Inflammatory macrophage treated with lipopolysaccharide for 1 hour (primary cell): Measurements from ENCODE around the gene STX3.
"Not testable (repeated sequence)": the region's sequence is repeated elsewhere in the genome, so short reads cannot be mapped to it uniquely, and the experiment has no call there.

Source experiments
- DNase-seq, 2 donors: peaks; one replicate each; pipeline ENCODE4 v3.0.0-alpha.2; 2020 to 2022

Gene STX3

DNA sequence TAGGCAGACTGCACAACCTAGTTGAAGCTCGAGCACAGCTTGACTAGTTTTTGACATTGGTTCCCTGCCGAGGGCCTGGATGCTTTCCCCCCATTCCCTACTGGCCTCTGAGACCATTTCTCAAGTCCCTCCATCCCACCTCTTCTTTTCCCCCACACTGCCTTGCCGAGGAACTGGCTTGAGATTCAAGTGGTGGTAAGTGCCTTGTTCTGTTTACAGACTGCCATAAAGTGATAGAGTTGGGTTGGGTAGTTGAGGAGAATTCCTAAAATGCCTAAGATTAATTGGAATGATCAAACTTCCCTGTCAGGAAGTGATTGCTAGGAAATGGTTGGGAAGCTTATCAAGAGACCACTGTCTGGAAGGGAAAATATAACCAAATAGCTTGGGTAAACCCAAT, 39.2 kb downstream of the STX3 start:
- DNase-seq = no peak

DNA sequence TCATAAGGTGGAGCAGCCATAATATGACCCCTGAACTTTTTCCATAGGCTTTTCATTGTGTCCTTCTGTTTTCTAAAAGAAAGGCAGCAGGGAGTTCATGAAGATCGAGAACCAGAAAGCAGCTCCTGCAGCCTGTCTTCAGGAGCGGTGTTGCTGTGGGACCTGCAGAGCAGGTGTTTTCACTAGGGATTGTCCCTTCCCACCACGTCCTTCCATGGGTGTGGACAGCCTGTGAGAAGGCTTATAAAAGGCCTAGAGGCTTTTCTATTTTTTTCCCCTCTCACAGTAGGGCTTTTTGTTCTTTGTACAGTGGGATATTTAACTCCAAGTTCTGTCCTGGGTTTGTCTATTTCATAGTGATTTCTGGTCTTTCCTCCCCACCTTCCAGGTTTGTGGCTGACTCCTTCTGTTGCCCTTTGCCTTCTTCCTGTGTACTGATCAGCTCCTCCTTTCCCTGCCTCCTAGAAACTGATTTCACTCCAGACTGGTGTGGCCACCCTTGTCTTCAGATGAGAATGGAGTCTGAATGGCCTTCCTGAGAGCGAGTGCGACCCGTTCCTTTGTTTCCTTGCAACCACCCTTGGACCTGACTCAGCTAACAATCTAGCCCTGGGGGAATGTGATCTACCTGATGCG, 45.3 kb downstream of the STX3 start:
- DNase-seq = no peak

DNA sequence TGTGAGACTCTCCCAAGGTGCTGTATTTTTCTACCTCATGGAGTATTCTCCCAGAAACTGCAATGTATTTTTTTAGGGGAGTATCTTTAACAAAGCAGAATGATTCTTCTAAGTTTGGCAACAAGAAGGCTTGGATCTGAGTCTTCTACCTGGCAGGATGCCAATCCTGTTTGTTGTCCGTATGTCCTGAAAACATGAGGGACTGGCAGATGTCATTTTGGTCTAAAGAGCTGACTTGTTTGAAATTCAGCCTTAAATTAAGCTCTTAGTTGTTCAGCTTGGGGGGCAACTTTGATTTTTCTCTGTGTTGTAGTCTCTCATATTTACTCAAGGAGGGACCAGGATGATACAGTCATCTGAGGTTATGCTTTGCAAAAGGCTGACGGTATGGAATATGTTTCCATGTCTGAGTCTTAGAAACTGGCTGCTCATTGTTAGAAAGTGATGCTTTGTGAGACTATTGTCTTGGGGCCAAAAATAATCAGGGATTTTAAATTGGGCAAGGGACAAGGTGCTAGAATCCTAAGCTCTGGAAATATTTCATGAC, 46.1 kb downstream of the STX3 start:
- no peak for DNase-seq

DNA sequence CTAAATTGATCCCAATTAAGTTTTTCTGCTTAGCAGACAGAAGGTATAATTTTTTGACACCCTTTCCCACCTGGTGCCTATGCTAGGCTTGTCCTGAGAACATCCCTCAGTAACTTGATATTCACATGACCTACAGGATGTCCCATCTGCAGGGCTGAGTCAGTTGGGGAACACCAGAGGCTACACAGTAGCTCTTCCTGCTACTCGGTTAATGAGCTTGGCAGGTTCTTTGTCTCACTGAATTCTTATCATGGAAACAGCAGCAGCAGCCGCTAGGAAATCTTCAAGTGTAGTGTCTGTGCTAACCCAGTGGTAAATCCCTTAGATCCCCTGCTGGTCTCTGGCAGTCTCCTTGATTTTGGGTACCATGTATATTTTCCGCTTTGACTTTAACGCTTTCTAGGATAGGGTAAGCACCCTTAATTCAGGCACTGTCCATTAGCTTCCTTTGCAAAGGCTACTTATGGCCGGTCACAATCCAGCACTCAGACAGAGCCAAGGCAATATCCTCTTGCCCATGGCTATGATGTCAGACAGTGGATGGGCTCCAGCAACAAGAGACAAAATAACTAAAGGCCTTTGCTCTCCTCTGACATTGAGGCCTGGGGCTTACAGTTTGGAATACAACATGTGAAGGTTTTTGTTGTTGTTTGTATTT, 46.9 kb downstream of the STX3 start:
- DNase-seq = no peak

DNA sequence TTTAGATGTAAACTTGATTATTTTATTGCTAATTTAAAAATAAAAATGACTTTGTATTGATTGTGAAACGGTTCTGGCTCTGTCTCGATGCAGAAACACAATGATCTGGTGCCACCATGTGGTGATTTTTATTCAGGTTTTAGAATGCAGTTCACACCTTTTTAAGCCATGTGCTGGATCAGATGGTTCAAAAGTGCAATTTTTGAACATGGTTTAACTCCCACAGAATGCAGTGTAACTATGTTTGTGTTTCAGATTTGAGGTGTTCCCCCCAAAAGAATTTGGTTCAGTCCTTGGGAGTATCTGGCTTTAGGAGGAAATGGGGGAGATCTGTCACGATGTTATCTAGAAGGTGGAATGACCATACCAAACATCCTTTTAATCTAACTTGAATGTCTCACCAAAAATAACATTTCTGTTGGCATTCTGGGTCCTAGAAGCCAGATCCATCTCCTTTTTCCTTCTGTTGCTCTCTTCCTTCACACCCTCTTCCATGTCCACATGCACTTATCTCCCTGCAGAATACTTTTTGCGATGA, 47.5 kb downstream of the STX3 start:
- peak; percentile 37 to 86 for DNase-seq

DNA sequence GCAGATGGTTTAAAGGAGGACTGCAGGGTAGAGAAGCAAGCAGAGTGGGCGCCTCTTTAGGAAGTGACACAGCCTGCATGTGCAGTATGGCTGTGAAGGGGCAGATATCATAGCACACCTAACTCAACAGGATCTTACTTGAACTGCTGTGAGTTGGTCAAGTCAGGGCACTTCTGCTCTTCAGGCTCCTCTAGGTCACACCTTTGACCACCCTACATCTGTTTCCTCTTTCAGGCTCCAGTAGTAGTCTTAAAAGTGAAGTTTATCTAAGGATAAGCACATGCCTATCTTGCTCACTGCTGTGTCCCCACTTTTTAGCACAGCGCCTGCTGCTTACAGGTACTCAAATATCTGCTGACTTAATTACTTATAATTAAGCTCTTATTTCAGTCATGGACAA, 48.9 kb downstream of the STX3 start:
- DNase-seq = no peak

DNA sequence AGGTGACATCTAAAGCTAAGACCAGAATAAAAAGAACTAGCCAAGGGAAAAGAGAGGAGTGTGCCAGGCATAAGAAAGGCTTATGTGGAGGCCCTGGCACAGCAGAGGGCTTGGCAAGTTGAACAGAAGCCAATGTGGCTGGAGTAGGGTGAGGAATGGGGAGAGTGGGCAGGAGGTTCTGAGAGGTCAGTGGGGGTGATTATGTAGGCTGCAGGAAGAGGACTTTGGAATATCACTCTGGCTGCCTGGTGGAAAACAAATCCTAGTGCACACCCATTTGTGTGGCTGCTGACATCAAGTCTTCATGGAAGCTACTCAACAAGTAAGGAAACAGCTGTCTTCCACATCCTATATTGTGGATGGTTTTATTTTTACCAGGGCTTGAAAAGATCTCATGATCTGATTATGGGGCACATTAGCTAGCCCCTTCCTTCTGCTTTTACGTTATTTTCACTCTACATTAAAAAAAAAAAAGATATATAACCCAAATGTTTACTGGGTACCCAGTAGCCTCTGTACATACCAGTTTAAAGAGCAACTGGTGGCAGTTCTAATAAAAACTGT, 52.0 kb downstream of the STX3 start:
- DNase-seq = no peak

DNA sequence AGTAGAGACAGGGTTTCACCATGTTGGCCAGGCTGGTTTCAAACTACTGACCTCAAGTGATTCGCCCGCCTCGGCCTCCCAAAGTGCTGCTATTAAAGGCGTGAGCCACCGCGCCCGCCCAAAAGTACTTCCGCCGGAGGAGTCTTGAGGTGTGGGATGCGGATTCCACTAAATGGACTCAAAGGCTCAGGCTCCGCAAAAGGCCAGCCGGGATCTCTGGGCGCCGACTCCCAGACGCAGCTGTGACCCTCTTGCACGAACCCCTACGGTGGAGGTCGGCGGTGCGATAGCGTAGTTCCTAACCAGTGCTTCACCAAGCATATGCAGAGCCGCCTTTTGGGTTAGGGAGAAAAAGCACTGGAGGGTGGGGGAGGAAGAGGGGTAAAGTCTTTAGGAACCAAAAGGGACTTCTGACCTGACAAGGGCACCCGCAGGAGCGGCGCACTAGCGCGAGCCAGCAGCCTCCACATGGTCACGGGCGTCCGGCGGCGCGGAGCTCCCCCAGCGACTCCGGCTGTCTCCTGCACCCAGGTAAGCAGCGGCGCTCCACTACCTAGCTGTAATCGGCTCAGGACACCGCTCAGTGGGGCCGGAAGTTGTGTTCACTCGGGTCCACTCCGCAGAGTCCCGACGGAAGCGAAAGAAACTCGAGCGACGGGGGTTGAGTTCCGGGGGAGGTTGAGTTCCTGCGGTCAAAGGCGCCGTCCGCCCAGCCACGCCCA, 55.2 kb downstream of the STX3 start, which contains the start of gene MRPL16:
MRPL16 (minus strand) TSS at position 590 of the 722 bp plus-strand sequence; CDS start at position 470, 120 bp downstream.
- peak; percentile 84 to 97 for DNase-seq

DNA sequence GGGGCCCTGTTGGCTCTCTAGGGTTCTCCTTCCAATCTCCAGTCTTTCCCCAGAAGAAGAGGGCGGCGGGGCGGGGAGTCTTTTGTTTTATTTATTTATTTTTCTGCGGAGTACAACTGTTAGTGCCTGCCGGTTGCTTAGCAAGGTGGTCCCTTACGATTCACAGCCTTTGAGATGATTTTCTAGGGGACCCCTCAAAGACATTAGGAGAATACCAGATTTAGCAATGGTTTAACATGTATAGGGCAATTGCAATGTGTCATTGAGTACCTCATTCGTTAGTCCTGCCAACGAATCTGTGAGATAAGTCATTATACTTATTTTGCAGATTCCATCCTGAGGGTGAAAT, 55.7 kb downstream of the STX3 start:
- DNase-seq = no peak

DNA sequence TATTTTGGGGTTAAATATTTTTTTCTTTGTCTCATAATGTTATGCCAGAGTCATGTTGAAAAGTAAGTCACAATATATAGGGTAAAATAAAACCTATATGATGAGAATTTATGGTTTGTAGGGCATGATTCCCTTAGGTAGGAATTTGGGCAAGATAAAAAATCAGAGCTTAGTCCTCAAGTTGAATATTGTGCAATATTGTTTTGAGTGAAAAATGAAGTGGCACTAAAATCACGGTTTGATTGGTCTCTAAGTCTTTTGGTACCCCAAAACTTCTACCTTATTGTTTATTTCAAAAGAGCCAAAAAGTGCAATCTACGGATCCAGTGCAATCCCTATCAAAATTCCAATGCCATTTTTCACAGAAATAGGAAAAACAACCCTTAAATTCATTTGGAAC, 57.0 kb downstream of the STX3 start:
- no peak for DNase-seq

DNA sequence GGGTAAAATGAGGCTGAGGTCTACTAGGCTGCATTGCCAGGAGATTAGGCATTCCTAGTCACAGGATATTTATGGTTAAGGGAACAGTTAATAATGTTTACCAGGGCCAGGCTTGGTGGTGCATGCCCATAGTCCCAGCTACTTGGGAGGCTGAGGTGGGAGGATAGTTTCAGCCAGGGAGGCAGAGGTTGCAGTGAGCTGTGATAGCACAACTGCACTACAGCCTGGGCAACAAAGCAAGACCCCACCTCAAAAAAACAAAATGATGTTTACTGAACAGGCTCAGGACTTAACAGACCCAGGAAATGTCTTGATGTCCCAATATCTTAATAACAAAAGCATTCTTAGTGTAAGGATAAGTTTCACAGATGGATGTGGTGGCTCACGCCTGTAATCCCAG, 58.2 kb downstream of the STX3 start:
- no peak for DNase-seq

DNA sequence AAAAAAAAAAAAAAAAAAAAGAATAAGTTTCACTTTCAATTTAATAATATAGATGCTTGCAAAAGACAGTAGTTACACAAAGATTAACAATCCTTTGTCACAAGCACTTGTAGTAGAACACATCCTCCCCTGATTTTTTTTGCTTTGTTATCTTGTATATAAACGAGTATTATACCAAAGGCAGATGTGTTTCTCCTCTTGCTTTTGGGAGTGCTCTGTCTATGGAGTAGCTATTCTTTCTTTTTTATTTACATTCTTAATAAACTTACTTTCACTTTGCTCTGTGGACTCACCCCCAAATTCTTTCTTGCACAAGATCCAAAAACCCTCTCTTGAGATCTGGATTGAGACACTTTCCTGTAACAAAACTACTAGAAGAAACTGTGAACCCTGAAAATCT, 58.8 kb downstream of the STX3 start:
- DNase-seq = peak; percentile 49 to 52

DNA sequence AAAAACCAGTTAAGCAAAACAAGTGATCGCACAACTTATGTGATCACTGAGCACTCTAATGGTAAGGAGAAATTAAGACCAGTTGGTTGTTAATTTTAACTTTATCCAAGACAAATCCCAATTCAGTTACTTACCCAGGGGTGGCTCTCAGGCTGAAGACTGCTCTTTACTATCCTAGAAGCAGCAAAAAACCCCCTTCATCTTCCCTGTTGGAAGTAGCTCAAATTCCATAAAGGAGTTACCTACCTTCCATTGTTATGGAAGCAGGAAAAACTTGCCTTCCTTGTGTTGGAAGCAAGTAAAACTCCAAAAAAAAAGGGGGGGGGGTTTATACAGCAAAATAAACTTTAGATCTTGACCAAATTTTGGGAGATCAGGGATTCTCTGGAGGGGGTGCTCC, 60.6 kb downstream of the STX3 start:
- DNase-seq = no peak

DNA sequence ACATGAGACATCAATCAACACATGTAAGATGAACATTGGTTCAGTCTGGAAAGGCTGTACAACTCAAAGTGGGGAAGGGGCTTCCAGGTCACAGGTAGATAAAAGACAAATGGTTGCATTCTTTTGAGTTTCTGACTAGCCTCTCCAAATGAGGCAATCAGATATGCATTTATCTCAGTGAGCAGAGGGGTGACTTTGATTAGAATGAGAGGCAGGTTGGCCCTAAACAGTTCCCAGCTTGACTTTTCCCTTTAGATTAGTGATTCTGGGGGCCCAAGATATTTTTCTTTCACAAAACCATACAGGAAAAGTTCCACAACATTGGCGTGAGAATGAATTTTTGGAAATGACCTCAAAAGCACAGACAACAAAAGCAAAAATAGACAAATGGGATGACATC, 61.3 kb downstream of the STX3 start:
- DNase-seq = not testable (repeated sequence)

DNA sequence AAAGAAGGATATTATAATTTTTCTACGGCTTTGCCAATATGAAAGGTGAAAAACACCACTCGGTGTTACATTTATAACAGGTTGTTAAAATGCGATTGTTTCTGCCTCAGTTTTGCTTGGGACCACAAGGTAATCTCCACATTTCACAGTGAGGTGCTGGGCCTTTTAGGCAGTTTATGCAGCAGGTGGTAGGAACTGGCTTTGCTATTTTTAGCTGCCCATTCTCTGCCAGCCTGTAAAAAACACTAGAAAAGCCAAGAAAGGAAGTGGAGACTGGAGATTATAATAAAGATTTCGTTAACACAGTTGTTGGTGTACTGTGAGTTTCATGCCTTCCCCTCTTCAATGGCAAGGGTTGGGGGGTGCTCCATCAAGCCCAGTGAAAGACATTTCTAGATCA, 63.4 kb downstream of the STX3 start:
- DNase-seq = no peak

DNA sequence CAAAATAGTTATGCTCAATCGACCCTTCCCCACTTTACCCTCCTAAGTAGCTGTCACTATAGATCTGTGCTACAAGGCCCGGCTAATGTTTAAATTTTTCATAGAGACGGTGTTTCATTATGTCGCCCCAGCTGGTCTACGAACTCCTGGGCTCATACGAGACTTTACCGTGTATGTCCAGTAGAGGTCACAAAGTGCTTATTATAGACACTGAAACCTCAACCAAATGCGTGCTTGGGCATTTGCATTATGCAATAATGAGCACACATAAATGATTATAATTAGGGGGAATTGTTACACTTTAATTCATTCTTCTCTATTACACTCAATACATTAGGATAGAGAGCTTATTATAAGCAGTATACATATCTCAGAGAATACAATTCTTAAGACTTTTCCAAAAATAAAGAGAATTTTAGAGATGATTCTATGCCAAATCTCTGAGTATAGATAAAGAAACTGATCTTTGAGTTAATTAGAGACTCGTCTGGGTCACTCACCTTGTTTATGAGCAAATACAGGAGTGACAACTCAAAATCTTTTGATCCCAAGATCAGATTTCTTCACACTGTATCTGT, 67.9 kb downstream of the STX3 start:
- peak; percentile 63 to 83 for DNase-seq

DNA sequence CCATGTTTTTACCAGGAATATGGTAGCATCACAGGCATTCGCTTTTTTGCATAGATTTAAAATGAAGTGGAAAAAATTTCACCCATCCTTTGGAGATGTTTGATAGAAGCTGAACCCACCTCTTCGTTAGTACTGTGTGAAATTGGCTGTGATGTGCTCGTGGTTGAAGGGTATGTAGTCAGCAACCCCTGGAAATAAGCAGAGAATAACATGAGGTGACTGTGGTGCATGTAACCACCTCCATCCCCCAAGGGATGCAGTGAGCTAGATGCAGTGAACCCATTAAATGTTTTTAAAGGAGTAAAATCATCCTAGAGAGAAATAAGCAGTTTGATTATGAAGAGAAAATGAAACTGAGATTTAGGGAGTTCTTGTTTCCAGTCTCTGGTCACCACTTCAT, 74.2 kb downstream of the STX3 start:
- DNase-seq = no peak

DNA sequence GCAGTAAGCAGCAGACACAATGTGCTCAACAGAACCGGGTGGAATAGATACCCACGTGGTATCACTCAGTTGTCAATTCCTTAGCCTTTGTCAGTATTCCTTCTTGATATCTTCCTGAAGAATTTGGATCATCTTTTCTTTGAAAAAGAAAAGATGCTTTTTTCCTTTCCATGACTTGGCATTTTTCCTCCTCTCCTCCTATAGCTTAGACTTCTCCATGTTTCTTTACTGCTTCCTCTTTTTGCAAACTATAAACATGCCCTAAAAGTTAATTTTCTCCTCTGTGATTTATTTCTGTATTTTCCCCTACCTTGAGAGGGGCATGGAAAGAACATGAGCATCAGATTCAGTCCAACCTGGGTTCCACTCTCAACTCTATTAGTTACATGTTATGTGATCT, 78.4 kb downstream of the STX3 start:
- no peak for DNase-seq

DNA sequence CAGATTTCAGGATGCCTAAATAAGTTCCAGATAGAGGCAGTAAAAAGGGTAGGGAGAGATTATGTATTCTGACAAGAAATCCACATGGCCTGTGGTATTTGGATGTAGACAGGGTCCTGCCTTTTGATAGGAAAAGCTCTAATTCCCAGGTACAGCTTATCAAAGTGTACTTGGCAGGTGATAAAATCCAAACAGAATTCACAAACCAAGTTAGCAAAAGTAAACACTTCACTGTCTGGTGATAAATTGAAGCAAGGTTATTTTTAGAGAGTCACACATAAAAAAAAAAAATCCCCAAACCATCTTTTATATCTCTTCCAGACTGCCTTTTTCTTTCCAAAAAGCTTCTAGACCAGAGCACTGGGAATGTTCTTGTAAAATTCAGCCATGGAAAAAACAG, 84.4 kb downstream of the STX3 start:
- no peak for DNase-seq

DNA sequence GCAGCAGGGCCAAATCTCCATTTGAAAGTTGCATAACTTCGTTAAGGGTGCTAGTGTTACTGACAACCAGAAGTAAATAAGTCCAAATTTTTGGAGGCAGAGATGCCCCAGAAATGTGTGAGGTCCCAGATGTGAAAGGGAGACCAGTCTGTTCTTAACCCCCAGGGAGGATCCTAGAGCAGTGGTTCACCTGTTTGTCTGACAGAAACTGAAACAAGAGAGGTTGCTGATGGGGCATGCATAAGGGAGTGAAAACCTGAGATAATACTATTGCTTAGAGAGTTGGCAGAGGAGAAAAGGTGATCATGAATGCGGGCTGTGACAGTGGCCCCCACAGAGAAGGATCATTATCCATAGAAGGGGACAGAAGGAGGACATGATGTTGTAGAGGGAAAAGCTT, 86.3 kb downstream of the STX3 start:
- DNase-seq = no peak

DNA sequence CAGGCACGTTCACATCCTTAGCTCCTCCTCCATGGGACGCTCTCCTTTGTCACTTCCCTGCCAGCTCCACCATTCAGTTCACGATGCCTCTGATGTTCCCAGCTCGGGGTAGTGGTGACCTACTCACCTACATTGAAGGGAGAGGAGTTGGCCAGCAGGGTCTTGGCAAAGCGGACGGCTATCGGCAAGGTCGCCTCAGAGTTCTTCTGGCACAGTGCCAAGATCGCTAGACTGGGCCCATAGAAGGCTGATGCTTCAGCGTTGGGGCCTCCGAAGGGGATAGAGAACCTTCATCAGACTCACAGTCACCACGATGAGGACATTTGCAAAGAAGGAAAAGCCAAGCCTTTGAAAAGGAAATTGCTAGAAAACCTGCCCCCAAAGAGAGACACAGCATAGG, 87.1 kb downstream of the STX3 start:
- DNase-seq = no peak

DNA sequence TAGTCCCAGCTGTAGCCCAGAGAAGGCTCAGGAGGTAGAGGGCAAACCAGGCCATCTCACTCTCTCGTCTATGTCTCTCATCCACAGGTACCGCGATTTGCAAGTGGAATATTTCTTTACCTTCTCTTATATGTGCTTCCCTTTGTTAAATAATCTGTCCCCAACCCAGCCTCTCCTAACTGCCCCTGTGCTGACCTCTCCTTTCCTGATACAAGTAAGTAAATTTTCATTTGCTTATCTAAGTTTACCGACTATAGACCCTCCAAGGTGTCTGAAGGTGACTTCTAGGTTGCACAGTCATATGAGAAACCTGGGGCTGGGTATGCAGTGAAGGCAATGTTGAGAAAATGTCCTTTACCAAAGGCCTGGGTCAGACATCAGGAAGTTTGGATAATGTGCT, 90.2 kb downstream of the STX3 start, which contains the start of gene CBLIF:
CBLIF (minus strand) TSS at position 101 of the 400 bp plus-strand sequence; CDS start at position 55, 46 bp downstream.
- no peak for DNase-seq

DNA sequence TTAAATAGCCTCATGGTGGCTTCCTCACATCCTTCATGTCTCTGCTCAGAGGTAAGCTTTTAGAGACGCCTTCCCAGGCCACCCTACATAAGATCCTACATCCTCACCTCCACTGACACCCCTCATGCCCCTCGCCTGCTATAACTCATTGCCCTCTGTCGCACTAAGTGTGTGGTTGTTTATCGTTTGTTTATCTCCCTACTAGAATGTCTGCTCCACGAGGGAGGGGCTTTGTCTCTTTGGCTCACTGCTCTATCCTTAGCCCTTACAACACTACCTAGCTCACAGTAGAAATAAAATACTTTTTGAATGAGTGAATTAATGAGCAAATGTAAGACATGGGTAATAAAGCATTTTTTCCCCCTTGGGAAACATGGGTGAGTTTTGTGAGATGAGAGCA, 91.4 kb downstream of the STX3 start:
- no peak for DNase-seq
